Fibroblast of lung (primary cell): ENCODE measurements around the gene CFAP58.

Source experiments
- EZH2 ChIP-seq: IDR thresholded peaks from 2 replicates; pipeline ENCODE4 v1.5.1; 2012; ENCODE audit warnings: low read length, control low read depth, mild to moderate bottlenecking; ENCODE audit errors: missing control alignments
- TF ChIP-seq, protein P1 (sequence below), 2 donors: IDR thresholded peaks in 1 of 2; conservative IDR thresholded peaks in 1 of 2; 1 replicate in 1 of 2; 2 replicates in 1 of 2; pipeline ENCODE4 v1.5.1; 2011 to 2012; ENCODE audit warnings: low read length in 2 of 2, control low read depth in 1 of 2, inconsistent platforms in 1 of 2, low read depth in 1 of 2, mild to moderate bottlenecking in 1 of 2

DNA sequence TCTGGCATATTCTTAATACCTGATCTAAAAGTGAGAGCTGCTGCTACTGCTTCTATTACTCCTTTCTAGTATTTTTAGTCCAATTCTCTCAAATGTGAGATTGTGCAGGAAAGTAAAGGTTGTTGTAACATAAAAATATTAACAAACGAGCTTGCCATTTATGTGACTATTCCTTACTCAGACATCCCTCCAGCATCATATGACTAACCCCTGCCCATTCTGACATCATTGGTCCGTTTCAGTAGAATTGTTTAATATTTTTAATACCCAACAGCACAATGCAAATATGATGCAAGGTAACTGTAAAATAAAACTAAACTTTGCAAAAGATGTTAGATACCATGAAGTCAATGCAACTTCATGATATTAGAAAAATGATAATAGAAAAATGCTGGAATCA, 83.6 kb downstream of the CFAP58 start:
- TF ChIP-seq, protein P1, sequence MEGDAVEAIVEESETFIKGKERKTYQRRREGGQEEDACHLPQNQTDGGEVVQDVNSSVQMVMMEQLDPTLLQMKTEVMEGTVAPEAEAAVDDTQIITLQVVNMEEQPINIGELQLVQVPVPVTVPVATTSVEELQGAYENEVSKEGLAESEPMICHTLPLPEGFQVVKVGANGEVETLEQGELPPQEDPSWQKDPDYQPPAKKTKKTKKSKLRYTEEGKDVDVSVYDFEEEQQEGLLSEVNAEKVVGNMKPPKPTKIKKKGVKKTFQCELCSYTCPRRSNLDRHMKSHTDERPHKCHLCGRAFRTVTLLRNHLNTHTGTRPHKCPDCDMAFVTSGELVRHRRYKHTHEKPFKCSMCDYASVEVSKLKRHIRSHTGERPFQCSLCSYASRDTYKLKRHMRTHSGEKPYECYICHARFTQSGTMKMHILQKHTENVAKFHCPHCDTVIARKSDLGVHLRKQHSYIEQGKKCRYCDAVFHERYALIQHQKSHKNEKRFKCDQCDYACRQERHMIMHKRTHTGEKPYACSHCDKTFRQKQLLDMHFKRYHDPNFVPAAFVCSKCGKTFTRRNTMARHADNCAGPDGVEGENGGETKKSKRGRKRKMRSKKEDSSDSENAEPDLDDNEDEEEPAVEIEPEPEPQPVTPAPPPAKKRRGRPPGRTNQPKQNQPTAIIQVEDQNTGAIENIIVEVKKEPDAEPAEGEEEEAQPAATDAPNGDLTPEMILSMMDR (conservative IDR thresholded peaks at IDR 0.05 in 1 of 2, IDR thresholded peaks at IDR 0.05 in 1 of 2; ENCODE audit: low read depth in 1 of 2, low read length in 2 of 2): no peak
- no peak for TF ChIP-seq EZH2
